CD8-positive, alpha-beta memory T cell (primary cell): Measurements from ENCODE around the gene TYW1. TPM values are rescaled to one million over a fixed set of nuclear protein-coding genes. Genes with fewer than 3 reads are reported as not detected.
"Not testable (repeated sequence)": the region's sequence is repeated elsewhere in the genome, so short reads cannot be mapped to it uniquely, and the experiment has no call there.

ENCODE experiments used
- CTCF ChIA-PET: fragments of 350-600 bp; sonication (Branson Sonifier 250); formaldehyde crosslinking; loops from one replicate; lab custom pipeline; 2021; ENCODE audit warnings: antibody characterized with exemption; lab: Charles Lee
- POLR2A ChIA-PET: fragments of 350-600 bp; sonication (Branson Sonifier 250); formaldehyde crosslinking; loops from one replicate; lab custom pipeline; 2021; ENCODE audit warnings: antibody characterized with exemption; lab: Charles Lee
- DNase-seq, 5 donors: peaks; one replicate each; pipeline versions ENCODE4 v3.0.0 to v3.0.0-alpha.2; 2020 to 2022; ENCODE audit warnings: mixed read lengths in 1 of 5
- H3K27ac ChIP-seq: one replicate; pipeline ENCODE4 v1.7.0; 2013; ENCODE audit warnings: low read depth, mild to moderate bottlenecking, low read length, moderate library complexity
- H3K27me3 ChIP-seq: 2 replicates; pipeline ENCODE4 v1.7.0; 2013; ENCODE audit warnings: low read length, mild to moderate bottlenecking; ENCODE audit not compliant: insufficient read depth, poor library complexity, severe bottlenecking
- H3K36me3 ChIP-seq: 2 replicates; pipeline ENCODE4 v1.7.0; 2013; ENCODE audit warnings: mild to moderate bottlenecking, low read length, moderate library complexity; ENCODE audit not compliant: insufficient read depth
- H3K4me1 ChIP-seq: 2 replicates; pipeline ENCODE4 v1.7.0; 2013; ENCODE audit warnings: mild to moderate bottlenecking, low read length, moderate library complexity; ENCODE audit not compliant: insufficient read depth
- H3K4me3 ChIP-seq: 2 replicates; pipeline ENCODE4 v1.7.0; 2013; ENCODE audit warnings: mild to moderate bottlenecking, low read length
- H3K9me3 ChIP-seq: 2 replicates; pipeline ENCODE4 v1.7.0; 2013; ENCODE audit warnings: mild to moderate bottlenecking, low read length
- H3K27ac Mint-ChIP-seq, 8 donors: one replicate each; pipeline ENCODE4 v1.8.0; 2020 to 2021; ENCODE audit warnings: mixed read lengths in 8 of 8, mild to moderate bottlenecking in 6 of 8, inconsistent platforms in 3 of 8, moderate library complexity in 3 of 8
- H3K27me3 Mint-ChIP-seq, 2 donors: one replicate each; pipeline ENCODE4 v1.8.0; 2020 to 2021; ENCODE audit warnings: mixed read lengths in 2 of 2, mild to moderate bottlenecking in 1 of 2, moderate library complexity in 1 of 2
- H3K36me3 Mint-ChIP-seq, 3 donors: one replicate each; pipeline ENCODE4 v1.8.0; 2020 to 2021; ENCODE audit warnings: mixed read lengths in 3 of 3, inconsistent platforms in 1 of 3, mild to moderate bottlenecking in 1 of 3
- H3K4me1 Mint-ChIP-seq, 3 donors: one replicate each; pipeline ENCODE4 v1.8.0; 2020 to 2021; ENCODE audit warnings: mixed read lengths in 3 of 3, inconsistent platforms in 1 of 3, mild to moderate bottlenecking in 1 of 3
- H3K4me3 Mint-ChIP-seq, 7 donors: one replicate each; pipeline ENCODE4 v1.8.0; 2020 to 2021; ENCODE audit warnings: mixed read lengths in 7 of 7, mild to moderate bottlenecking in 6 of 7, moderate library complexity in 4 of 7, inconsistent platforms in 2 of 7
- H3K9me3 Mint-ChIP-seq, 5 donors: one replicate each; pipeline ENCODE4 v1.8.0; 2020 to 2022; ENCODE audit warnings: mixed read lengths in 5 of 5, mild to moderate bottlenecking in 3 of 5, moderate library complexity in 2 of 5, inconsistent platforms in 1 of 5
- polyA plus RNA-seq: library from polyadenylated mRNA; unstranded; fragments of 300-500 nt; fragmentation: Illumina TruSeq; gene quantifications from one replicate; pipeline ENCODE4 v1.2.3, GENCODE V29; 2021
- total RNA-seq, 2 experiments: library from RNA; stranded (reverse); gene quantifications; one replicate each; pipeline ENCODE4 v1.2.3, GENCODE V29; 2021

The TYW1 gene
- total and polyA plus RNA-seq, 3 experiments from 2014 or later: 20.2 to 26.5 (median 21.5) TPM

- DNase-seq: no peak
- no peak overlapping the region for H3K4me3 Mint-ChIP-seq
- no peaks in the 10 kb centered on the region for H3K9me3 Mint-ChIP-seq
- Histone ChIP-seq H3K4me1 (no peaks in the 10 kb centered on the region), H3K36me3 (peaks cover 21% of the 10 kb centered on the region), H3K9me3 (no peaks in the 10 kb centered on the region), H3K27ac (no peak overlapping the region), H3K4me3 (no peak overlapping the region), H3K27me3 (no peaks in the 10 kb centered on the region)
- POLR2A ChIA-PET: no interaction called here
- H3K4me1 Mint-ChIP-seq: peaks cover 0 to 5% (median 4%) of the 10 kb centered on the region in 3 donors
- H3K27ac Mint-ChIP-seq: peak overlapping the region in 2 of 8 donors; percentile 82 to 83
- CTCF ChIA-PET: no interaction called here
- H3K27me3 Mint-ChIP-seq: no peaks in the 10 kb centered on the region
- H3K36me3 Mint-ChIP-seq: peaks cover 17 to 75% (median 29%) of the 10 kb centered on the region in 3 donors
These were observed 23.1 kb downstream of the TYW1 start for GRCh38 chr7:67019562-67020390.

GRCh38 chr7:67021260-67021659 lies 24.6 kb downstream of the TYW1 start:
- Histone ChIP-seq H3K27me3 (no peaks in the 10 kb centered on the region), H3K27ac (no peak overlapping the region), H3K9me3 (no peaks in the 10 kb centered on the region), H3K4me1 (no peaks in the 10 kb centered on the region), H3K4me3 (no peak overlapping the region), H3K36me3 (peaks cover 21% of the 10 kb centered on the region)
- Mint-ChIP-seq H3K27ac (no peak overlapping the region), H3K4me1 (peaks cover 0 to 5% (median 4%) of the 10 kb centered on the region in 3 donors), H3K4me3 (no peak overlapping the region), H3K27me3 (no peaks in the 10 kb centered on the region), H3K36me3 (peaks cover 17 to 76% (median 29%) of the 10 kb centered on the region in 3 donors), H3K9me3 (no peaks in the 10 kb centered on the region)
- CTCF ChIA-PET: no interaction called here
- DNase-seq: no peak
- POLR2A ChIA-PET: no interaction called here

GRCh38 chr7:67022511-67022910 lies 25.9 kb downstream of the TYW1 start:
- Histone ChIP-seq H3K27ac (no peak overlapping the region), H3K27me3 (no peaks in the 10 kb centered on the region), H3K9me3 (no peaks in the 10 kb centered on the region), H3K4me1 (no peaks in the 10 kb centered on the region), H3K4me3 (no peak overlapping the region), H3K36me3 (peaks cover 21% of the 10 kb centered on the region)
- no peak for DNase-seq
- POLR2A ChIA-PET: no interaction called here
- H3K27me3 Mint-ChIP-seq: no peaks in the 10 kb centered on the region
- H3K4me1 Mint-ChIP-seq: peaks cover 0 to 5% (median 4%) of the 10 kb centered on the region in 3 donors
- no peak overlapping the region for H3K4me3 Mint-ChIP-seq
- H3K9me3 Mint-ChIP-seq: no peaks in the 10 kb centered on the region
- peak overlapping the region in 1 of 8 donors; percentile 5 for H3K27ac Mint-ChIP-seq
- H3K36me3 Mint-ChIP-seq: peaks cover 17 to 78% (median 29%) of the 10 kb centered on the region in 3 donors
- CTCF ChIA-PET: no interaction called here

GRCh38 chr7:67025459-67025858 lies 28.8 kb downstream of the TYW1 start:
- H3K4me1 Mint-ChIP-seq, H3K4me3 ChIP-seq, H3K27ac Mint-ChIP-seq, H3K27me3 ChIP-seq, H3K9me3 ChIP-seq, H3K9me3 Mint-ChIP-seq, DNase-seq, POLR2A ChIA-PET, H3K4me1 ChIP-seq, H3K27ac ChIP-seq, H3K4me3 Mint-ChIP-seq, CTCF ChIA-PET, H3K27me3 Mint-ChIP-seq: not testable (repeated sequence)
- H3K36me3 ChIP-seq: peaks cover 18% of the 10 kb centered on the region
- H3K36me3 Mint-ChIP-seq: peaks cover 18 to 69% (median 22%) of the 10 kb centered on the region in 3 donors

GRCh38 chr7:67031685-67032084 lies 35.1 kb downstream of the TYW1 start:
- H3K27ac ChIP-seq, POLR2A ChIA-PET, H3K27me3 ChIP-seq, DNase-seq, H3K4me3 ChIP-seq, H3K9me3 ChIP-seq, H3K27me3 Mint-ChIP-seq, H3K4me1 ChIP-seq, H3K9me3 Mint-ChIP-seq, H3K27ac Mint-ChIP-seq, CTCF ChIA-PET, H3K4me3 Mint-ChIP-seq, H3K36me3 ChIP-seq, H3K4me1 Mint-ChIP-seq: not testable (repeated sequence)
- peaks cover 17 to 57% (median 18%) of the 10 kb centered on the region in 3 donors for H3K36me3 Mint-ChIP-seq

GRCh38 chr7:67033251-67033650 lies 36.6 kb downstream of the TYW1 start:
- Histone ChIP-seq H3K4me1 (no peaks in the 10 kb centered on the region), H3K27ac (no peak overlapping the region), H3K36me3 (peaks cover 7% of the 10 kb centered on the region), H3K9me3 (no peaks in the 10 kb centered on the region), H3K27me3 (no peaks in the 10 kb centered on the region), H3K4me3 (no peak overlapping the region)
- Mint-ChIP-seq H3K9me3 (peaks cover 0 to 5% (median 0%) of the 10 kb centered on the region in 5 donors), H3K27me3 (no peaks in the 10 kb centered on the region), H3K36me3 (peaks cover 17 to 49% (median 18%) of the 10 kb centered on the region in 3 donors), H3K4me1 (peaks cover 0 to 4% (median 0%) of the 10 kb centered on the region in 3 donors), H3K4me3 (no peak overlapping the region), H3K27ac (peak overlapping the region in 3 of 8 donors; percentile 7 to 68 (median 66))
- ChIA-PET CTCF (no interaction called here), POLR2A (no interaction called here)
- DNase-seq: no peak

GRCh38 chr7:67036432-67037395 lies 40.1 kb downstream of the TYW1 start:
- H3K4me3 ChIP-seq, H3K4me1 Mint-ChIP-seq, H3K27ac ChIP-seq, H3K36me3 ChIP-seq, H3K4me1 ChIP-seq, H3K27me3 ChIP-seq, POLR2A ChIA-PET, H3K9me3 Mint-ChIP-seq, H3K4me3 Mint-ChIP-seq, DNase-seq, H3K9me3 ChIP-seq, H3K27me3 Mint-ChIP-seq, H3K27ac Mint-ChIP-seq: not testable (repeated sequence)
- peaks cover 10 to 37% (median 10%) of the 10 kb centered on the region in 3 donors for H3K36me3 Mint-ChIP-seq
- CTCF ChIA-PET: interaction anchor here (0.6 kb wide), 1 partner anchor 270 kb away, joined by 3 read pairs; no protein-coding TSS in a partner anchor
